GM10847 (cell line): ENCODE results near the gene CD81.

Experiments
- POLR2A ChIP-seq: IDR thresholded peaks from 2 replicates; pipeline ENCODE4 v1.6.1; 2011; ENCODE audit not compliant: insufficient read length; ENCODE audit errors: extremely low read depth

Gene CD81

DNA sequence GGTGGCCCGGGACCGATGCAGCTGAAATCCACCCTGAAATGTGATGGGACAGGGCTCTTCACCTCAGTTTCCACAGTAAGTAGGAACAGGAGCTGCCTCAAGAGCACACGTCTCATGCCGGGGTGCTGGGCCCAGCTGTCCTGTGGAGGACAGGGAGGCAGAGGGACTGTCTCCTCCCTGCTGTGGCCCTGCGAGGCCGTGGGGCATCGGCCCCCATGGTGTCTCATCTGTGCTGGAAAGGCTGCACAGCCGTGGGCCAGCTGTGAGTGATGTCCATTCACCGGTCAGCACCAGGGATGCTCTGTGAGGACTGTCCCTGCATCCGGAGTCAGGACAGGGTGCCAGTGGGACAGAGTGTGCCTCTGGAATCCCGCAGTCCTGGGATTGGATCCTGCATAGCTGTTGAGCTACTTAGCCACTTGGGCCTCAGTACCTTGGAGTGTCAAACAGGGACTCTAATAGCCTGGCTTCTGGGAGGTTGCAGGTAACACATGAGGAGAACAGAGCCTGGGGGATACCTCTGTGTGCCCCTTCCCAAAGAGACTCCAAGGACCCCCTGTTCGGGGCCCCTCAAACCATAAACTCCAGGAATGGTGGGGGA lies 50.7 kb downstream of the CD81 start:
- no peak for TF ChIP-seq POLR2A

DNA sequence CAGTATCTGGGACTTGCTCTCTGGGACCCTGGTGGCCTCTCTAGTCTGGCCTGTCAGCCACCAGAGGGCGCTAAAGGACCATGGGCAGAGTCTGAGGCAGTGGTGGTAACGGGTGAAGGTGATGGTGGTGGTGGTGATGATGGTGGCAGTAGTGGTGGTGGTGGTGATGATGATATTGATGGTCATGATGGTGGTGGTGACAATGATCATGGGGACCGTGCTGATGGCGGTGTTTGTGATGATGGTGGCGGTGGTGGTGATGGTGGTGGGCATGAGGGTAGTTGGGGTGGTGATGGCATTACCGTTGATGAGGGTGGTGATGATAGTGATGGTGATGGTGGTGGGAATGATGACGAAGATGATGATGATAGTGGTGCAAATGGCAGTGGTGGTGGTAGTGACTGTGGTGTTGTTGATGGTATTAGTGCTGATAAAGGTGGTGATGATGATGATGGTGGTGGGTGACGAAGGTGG lies 51.2 kb downstream of the CD81 start:
- no peak for TF ChIP-seq POLR2A

DNA sequence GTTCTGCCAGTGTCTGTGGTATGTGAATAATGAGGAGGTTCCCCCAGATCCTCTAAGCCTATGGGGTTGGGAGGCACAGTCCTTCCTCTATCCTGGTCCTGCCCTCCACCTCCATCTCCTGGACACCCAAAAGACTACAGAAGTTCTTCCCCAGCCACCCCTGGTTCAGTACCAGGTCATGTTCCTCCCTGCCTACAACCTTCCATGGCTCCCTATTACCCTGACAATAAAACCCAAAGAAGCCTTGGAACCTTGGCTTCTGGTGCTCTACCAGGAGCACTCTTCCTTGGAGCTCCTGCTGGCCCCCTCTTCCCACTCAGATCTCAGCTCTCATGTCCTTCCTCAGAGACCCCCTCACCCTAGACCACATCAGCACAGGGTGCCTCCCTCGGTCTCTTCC lies 54.3 kb downstream of the CD81 start:
- TF ChIP-seq POLR2A = no peak

DNA sequence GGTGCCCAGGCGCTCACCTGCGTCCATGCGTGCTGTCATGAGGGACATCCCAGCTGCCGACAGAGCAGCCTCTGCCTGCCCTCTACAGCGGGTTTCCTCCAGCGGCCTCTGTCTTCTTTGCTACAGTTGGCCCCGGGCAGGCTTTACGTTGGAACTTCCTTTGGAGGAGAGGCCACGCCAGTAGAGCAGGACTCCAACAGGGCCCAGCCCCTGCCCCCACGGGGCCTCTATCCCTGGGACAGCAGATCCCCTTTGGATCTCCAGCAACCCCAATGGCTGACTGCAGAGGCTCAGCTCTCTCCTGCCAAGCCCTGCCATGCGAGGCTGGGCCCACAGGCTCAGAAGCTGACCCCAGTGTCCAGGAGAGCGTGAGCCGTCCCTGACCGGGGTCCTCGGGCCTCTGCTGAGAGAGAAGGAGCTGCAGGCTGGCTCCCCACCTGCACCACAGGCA lies 55.1 kb downstream of the CD81 start:
- no peak for TF ChIP-seq POLR2A

DNA sequence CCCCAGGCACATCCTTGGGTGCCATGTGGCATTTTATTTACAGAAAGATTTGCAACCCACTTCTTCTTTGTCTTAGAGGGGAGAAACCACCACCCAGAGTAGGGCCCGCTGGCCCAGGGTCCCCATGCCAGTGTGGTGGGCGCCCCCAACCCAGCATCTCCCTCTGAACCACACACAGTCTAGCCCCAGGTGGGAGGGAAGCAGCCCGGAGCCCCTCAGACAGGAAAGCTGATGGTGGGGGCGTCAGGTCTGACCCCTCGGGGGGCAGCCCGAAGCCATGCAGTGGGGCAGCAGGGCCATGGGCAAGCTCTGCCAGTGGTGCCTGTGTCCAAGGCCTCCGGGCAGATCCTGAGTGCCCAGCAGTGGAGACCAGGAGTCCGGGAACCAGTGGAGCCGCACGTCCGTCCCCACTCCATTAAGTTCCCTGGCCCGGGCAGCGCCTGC lies 55.5 kb downstream of the CD81 start:
- TF ChIP-seq POLR2A = no peak

DNA sequence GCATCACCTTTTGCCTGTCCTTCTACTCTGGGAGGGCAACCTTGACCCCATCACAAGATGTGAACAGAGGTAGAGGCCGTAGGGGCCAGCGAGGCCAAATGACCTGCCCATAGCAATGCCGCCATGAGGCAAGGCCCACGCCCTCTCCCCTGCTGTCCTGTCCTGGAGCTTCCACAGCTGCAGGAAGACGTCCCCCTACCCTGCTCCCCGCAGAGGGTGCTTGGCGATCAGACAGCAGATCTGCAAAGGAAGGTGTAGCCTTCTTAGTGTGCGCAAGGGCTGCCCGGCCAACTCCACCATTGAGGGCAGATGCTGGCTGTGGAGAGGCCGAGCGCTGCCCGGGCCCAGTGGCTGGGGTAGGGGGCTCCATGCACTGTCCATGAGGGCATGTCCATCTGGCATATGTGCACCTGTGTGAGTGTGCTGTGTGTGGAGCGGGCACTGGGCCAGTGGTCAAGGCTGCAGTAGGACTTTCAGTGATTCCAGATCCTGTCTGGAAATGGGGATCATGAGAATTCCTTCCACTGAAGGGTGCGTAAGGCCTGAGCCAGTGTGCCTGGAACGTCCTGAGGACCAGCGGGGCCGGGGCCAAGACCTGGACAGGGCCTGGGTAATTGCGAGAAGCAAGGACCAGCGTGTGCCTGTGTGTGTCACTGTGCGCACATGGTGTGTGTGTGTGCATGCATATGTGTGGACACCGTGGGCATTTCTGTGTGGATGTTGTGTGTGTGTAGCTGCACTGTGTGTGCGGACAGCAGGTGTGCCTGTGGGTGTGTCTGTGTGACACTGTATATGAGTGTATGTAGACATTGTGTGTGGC lies 56.2 kb downstream of the CD81 start:
- TF ChIP-seq POLR2A = no peak

DNA sequence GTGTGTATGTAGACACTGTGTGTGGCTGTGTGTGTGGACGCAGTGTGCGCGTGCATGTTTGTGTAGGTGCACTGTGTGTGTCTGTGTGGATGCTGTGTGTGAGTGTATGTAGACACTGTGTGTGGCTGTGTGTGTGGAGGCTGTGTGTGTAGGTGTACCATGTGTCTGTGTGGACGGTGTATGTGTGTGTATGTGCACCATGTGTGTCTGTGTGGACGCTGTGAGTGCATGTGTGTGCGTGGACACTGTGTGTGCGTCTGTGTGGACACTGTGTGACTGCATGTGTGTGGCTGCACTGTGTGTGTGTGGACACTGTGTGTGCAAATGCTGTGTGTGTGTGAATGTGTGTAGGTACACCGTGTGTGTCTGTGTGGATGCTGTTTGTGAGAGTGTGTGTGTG lies 56.9 kb downstream of the CD81 start:
- TF ChIP-seq POLR2A = no peak

DNA sequence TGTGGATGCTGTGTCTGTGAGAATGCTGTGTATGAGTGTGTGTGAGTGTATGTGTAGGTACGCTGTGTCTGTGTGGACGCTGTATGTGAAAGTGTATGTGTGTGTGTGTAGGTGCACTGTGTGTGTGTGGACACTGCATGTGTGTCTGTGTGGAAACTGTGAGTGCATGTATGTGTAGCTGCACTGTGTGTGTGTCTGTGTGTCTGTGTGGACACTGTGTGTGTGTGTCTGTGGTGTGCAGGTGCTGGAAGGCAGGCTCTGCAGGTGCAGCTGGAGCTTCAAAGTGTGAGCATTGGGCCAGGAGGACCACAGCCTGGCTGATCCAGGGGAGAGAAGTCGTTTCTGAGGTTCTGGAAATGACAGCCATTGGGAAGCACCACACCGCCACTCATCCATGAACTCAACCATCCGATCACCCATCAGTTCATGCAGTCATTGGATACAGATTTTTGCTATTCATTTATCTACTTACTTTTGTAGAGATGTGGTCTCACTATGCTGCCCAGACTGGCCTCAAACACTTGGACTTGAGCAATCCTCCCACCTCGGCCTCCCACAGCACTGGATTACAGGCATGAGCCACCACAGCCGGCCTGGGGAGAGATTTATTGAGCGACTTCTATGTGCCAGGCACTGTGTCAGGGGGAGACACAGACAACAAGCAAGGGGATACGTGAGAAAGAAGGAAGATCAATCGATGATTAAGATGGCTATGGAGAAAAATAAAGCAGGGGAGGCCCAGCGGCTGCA lies 57.6 kb downstream of the CD81 start:
- no peak for TF ChIP-seq POLR2A

DNA sequence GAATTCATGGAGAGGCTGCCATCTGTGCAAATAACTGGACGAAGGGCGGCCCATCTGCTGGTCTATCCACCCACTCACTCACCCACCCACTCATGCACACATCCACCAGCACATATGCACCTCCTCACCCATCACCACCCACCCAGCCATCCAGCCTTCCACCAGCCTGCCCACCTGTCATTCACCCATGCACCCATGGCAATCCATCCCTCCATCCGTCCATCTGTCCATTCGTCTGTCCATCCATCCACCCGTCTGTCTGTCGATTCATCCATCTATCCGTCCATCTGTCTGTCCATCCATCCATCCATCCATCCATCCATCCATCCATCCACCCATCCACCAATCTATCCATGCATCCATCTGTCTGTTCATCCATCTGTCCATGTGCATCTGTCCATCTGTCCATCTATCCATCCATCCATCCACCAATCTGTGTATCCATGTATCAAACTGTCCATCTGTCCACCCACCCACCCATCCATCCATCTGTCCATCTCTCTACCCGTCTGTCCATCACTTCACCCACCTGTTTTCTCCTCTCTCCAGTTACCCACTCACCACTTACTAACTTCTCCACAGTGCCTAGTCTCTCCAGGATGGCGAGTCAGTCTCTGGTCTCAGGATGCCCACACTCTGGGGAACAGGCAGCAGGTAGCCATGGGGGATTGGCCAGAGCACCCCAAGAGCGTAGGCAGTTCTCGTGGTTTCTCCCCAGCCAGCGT lies 58.3 kb downstream of the CD81 start:
- no peak for TF ChIP-seq POLR2A

DNA sequence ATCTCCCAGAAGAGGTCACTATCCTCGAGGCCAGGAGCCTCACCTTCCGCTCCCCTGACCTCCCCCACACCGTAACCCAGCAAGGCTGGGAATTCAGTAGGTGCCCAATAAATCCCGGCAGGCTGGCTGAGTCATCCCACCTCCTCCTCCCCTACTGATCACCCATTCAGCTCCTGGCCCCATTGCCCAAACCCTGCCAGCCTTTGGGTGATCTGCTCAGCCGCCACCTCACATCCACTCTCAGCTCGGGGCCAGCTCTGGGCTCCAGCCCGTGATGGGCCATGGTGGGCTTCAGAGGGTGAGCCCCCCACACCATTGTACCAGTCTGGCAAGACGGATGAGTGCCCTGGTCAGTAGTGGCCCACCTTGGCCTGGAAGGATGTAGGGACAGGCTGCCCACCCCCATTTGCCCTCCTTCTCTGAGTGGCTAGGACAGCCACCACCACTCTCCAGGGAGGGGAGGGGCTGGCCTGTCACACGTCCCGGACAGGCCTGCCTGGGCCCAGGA lies 59.0 kb downstream of the CD81 start:
- no peak for TF ChIP-seq POLR2A

DNA sequence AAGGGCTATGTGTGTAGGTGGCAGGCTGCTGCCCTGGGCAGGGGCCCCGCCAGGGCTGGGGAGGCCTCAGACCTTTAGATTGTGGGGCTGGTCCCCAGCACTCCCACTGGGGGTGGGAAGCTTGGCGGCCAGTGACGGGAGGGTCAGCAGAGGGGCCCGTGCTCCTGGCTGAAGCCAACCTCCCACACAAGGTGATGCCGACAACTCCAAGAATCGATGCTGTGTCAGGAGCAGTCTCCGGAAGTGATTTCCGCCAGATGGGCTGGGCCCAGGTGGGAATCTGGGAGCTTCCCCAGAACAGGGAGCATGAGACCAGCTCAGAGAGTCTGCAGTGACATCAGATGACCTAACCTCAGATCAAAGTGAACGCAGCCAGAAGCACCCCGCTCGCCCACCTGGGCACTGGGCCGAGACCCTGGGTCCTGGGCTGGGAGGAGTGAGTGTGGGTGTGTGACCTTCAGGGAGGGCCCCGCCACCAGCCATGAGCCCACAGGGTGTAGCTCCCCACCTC lies 59.5 kb downstream of the CD81 start:
- TF ChIP-seq POLR2A = no peak

DNA sequence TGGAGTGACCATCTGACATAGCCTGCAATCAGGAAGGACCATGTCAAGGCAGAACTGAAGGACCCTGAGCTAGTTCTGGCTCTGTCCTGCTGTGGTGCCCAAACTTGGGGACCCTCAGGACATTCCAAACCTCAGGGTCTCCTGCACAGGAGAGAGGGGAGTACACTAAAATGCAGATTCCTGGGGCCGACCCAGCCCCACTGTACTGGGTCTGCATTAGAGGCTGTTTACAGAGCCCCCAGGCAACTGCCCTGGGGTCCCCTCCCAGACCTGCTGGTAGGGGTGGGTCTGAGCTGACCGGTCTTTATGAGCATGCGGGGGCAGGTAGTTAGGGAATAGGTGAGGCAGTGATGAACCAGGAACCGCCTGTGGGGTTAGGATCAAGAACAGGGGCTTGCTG lies 60.4 kb downstream of the CD81 start:
- no peak for TF ChIP-seq POLR2A

DNA sequence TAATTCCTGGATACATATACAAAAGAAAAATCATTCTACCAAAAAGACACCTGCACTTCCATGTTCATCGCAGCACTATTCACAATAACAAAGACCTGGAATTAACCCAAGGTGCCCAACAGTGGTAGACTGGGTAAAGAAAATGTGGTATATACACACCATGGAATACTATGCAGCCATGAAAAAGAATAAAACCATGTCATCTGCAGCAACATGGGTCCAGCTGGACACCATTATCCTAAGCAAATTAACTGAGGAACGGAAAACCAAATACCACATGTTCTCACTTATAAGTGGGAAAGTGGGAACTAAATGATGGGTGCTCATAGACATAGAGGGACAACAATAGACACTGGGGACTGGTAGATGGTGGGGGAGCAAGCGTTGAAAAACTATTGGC lies 62.7 kb downstream of the CD81 start:
- TF ChIP-seq POLR2A = no peak

DNA sequence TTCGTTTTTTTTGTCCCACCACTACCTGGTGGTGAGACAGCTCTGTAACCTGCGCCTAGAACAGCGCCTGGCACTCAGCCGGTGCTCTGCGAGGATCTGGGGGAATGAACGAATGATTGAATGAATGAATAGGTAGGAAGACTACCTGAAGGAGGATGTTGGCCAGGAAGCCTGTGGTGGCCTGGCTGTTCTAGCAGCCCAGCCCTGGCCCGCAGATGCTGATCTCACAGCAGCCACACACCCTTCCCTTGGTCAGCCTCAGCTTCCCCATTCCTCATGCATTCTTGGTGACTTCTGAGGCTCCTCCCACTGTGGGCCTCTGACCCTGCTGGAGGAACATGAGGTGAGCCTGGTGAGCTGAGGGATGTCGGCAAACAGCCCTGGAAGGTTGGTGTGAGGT lies 63.5 kb downstream of the CD81 start:
- no peak for TF ChIP-seq POLR2A

DNA sequence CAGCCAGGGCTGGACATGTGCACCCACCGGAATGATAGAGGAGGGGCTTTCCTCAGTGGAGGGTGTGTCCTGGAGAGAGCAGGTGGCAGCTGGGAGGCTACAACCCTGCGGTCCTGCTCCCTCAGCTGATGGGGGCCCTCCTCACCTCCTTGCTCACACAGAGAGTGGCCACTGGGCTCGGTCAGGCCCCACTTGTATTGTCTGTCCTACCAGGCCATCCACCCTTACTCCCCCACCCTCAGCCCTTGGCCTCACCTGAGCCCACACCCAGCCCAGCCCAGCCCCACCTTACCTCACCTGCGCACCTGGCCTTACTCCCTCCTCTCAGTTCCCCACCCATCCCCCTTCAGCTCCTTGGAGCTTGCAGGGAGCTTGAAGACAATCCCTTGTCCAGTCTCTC lies 64.1 kb downstream of the CD81 start:
- no peak for TF ChIP-seq POLR2A
